OCI-LY1 (cell line): Measurements from ENCODE around the gene ANKFY1.

Experiments
- H2AFZ ChIP-seq: fragments of 200-600 bp; sonication (generic), shearing (Covaris generic); 2 replicates; pipeline ENCODE4 v1.6.0; 2014; ENCODE audit warnings: antibody characterized with exemption, mild to moderate bottlenecking, low read length
- H3F3A ChIP-seq: fragments of 200-600 bp; sonication (generic), shearing (Covaris generic); 2 replicates; pipeline ENCODE4 v1.6.0; 2014; ENCODE audit warnings: mild to moderate bottlenecking, antibody characterized with exemption, low read length, moderate library complexity; ENCODE audit not compliant: insufficient read depth
- H3K27ac ChIP-seq: fragments of 200-600 bp; sonication (generic); 2 replicates; pipeline ENCODE4 v1.5.1; 2014; ENCODE audit warnings: low read length, mixed run types, mild to moderate bottlenecking, low read depth; ENCODE audit not compliant: poor library complexity, severe bottlenecking
- H3K27me3 ChIP-seq: fragments of 200-600 bp; sonication (generic); 2 replicates; pipeline ENCODE4 v1.6.0; 2014; ENCODE audit warnings: antibody characterized with exemption, mild to moderate bottlenecking, low read length, moderate library complexity; ENCODE audit not compliant: insufficient read depth
- H3K36me3 ChIP-seq: fragments of 200-600 bp; sonication (generic); 2 replicates; pipeline ENCODE4 v1.6.1; 2014; ENCODE audit warnings: mild to moderate bottlenecking, antibody characterized with exemption, low read length, moderate library complexity, mixed read lengths; ENCODE audit not compliant: insufficient read depth
- H3K4me1 ChIP-seq: fragments of 200-600 bp; sonication (generic); 2 replicates; pipeline ENCODE4 v1.5.1; 2014; ENCODE audit warnings: mild to moderate bottlenecking, low read length, moderate library complexity; ENCODE audit not compliant: insufficient read depth, severe bottlenecking
- H3K4me2 ChIP-seq: fragments of 200-600 bp; sonication (generic), shearing (Covaris generic); 2 replicates; pipeline ENCODE4 v1.6.1; 2014; ENCODE audit warnings: low read length
- H3K4me3 ChIP-seq: fragments of 200-600 bp; sonication (generic); 2 replicates; pipeline ENCODE4 v1.5.1; 2014; ENCODE audit warnings: low read length, low read depth, mild to moderate bottlenecking, mixed read lengths; ENCODE audit not compliant: poor library complexity, severe bottlenecking
- H3K79me2 ChIP-seq: fragments of 200-600 bp; shearing (Covaris generic); 2 replicates; pipeline ENCODE4 v1.6.1; 2016; ENCODE audit warnings: mixed run types, low read length, mixed read lengths; ENCODE audit not compliant: insufficient read depth
- H3K9ac ChIP-seq: fragments of 200-600 bp; sonication (generic), shearing (Covaris generic); 2 replicates; pipeline ENCODE4 v1.6.1; 2014; ENCODE audit warnings: mild to moderate bottlenecking, low read length, mixed read lengths
- H3K9me2 ChIP-seq: fragments of 200-600 bp; sonication (generic), shearing (Covaris generic); 2 replicates; pipeline ENCODE4 v1.6.1; 2014; ENCODE audit warnings: low read depth, mild to moderate bottlenecking, low read length, mixed read lengths
- H3K9me3 ChIP-seq: fragments of 200-600 bp; shearing (Covaris generic); 2 replicates; pipeline ENCODE4 v1.6.1; 2014; ENCODE audit warnings: low read length, mixed read lengths
- H4K20me1 ChIP-seq: fragments of 200-600 bp; sonication (generic), shearing (Covaris generic); 2 replicates; pipeline ENCODE4 v1.6.0; 2016; ENCODE audit warnings: mild to moderate bottlenecking, low read length; ENCODE audit not compliant: insufficient read depth
- CTCF ChIP-seq: fragments of 200-600 bp; sonication (generic), shearing (Covaris generic); IDR thresholded peaks from 2 replicates; pipeline ENCODE4 v1.5.1; 2017; ENCODE audit warnings: mild to moderate bottlenecking, antibody characterized with exemption, low read length, moderate library complexity, mixed read lengths
- EZH2 ChIP-seq: fragments of 200-600 bp; sonication (generic), shearing (Covaris generic); IDR thresholded peaks from 2 replicates; pipeline ENCODE4 v1.8.0; 2017; ENCODE audit warnings: borderline replicate concordance, mixed run types, mild to moderate bottlenecking, antibody characterized with exemption, low read length, moderate library complexity, mixed read lengths

Gene ANKFY1

GRCh38 chr17:4232168-4232813, 31.5 kb downstream of the ANKFY1 start:
- Histone ChIP-seq H3K4me2 (no peak overlapping the region), H3K4me1 (no peaks in the 10 kb centered on the region), H3K27ac (no peak overlapping the region), H3K36me3 (peaks cover 72% of the 10 kb centered on the region), H3K27me3 (no peaks in the 10 kb centered on the region), H4K20me1 (no peaks in the 10 kb centered on the region), H3K9ac (no peak overlapping the region), H3K79me2 (no peaks in the 10 kb centered on the region), H2AFZ (no peak overlapping the region), H3K9me2 (no peaks in the 10 kb centered on the region), H3K9me3 (no peaks in the 10 kb centered on the region), H3F3A (no peaks in the 10 kb centered on the region), H3K4me3 (no peak overlapping the region)
- no peak for TF ChIP-seq EZH2
- no peak for TF ChIP-seq CTCF

GRCh38 chr17:4229627-4230541, 33.9 kb downstream of the ANKFY1 start:
- Histone ChIP-seq H3K79me2 (no peaks in the 10 kb centered on the region), H3K9me2 (no peaks in the 10 kb centered on the region), H3K4me2 (no peak overlapping the region), H3K9me3 (no peaks in the 10 kb centered on the region), H2AFZ (no peak overlapping the region), H3K4me3 (no peak overlapping the region), H3K4me1 (no peaks in the 10 kb centered on the region), H3F3A (no peaks in the 10 kb centered on the region), H3K9ac (no peak overlapping the region), H3K27me3 (no peaks in the 10 kb centered on the region), H3K36me3 (peaks cover 57% of the 10 kb centered on the region), H3K27ac (no peak overlapping the region), H4K20me1 (no peaks in the 10 kb centered on the region)
- TF ChIP-seq CTCF (no peak), EZH2 (no peak)

- Histone ChIP-seq H4K20me1 (no peaks in the 10 kb centered on the region), H3K27ac (no peak overlapping the region), H3K36me3 (peaks cover 26% of the 10 kb centered on the region), H3K9me3 (no peaks in the 10 kb centered on the region), H3K9me2 (no peaks in the 10 kb centered on the region), H3F3A (no peaks in the 10 kb centered on the region), H3K4me3 (no peak overlapping the region), H3K9ac (no peak overlapping the region), H3K4me1 (no peaks in the 10 kb centered on the region), H3K4me2 (no peak overlapping the region), H2AFZ (no peak overlapping the region), H3K27me3 (no peaks in the 10 kb centered on the region), H3K79me2 (no peaks in the 10 kb centered on the region)
- TF ChIP-seq EZH2 (no peak), CTCF (no peak)
Observed at GRCh38 chr17:4221899-4222659, 41.7 kb downstream of the ANKFY1 start.
